G401 (cell line): ENCODE results near the gene TSPYL6. TPM values are rescaled to one million over a fixed set of nuclear protein-coding genes. Genes with fewer than 3 reads are reported as not detected.
"Not testable (repeated sequence)": the region's sequence is repeated elsewhere in the genome, so short reads cannot be mapped to it uniquely, and the experiment has no call there.

Experiments
- DNase-seq: peaks from one replicate; pipeline ENCODE4 v3.0.0-alpha.2; 2015; ENCODE audit warnings: low spot score
- in situ Hi-C: cut with HindIII; loops from 2 replicates; pipeline ENCODE4 v1.10.0; 2016; ENCODE audit warnings: low sequenced_read_pairs, mixed read lengths
- total RNA-seq: library from RNA; depleted of rRNA; stranded (reverse); fragments of >200 nt; shearing (Covaris generic); gene quantifications from 2 replicates; pipeline ENCODE4 v1.2.3, GENCODE V29; 2014; rRNA removed

Gene TSPYL6
- total RNA-seq, result not detected in 2 replicates

GRCh38 chr2:54256091-54256694 is at the start of gene TSPYL6:
Gene TSPYL6 (minus strand): TSS chr2:54256229. CDS start chr2:54256151, 78 bp downstream.
- in situ Hi-C loops, result no loop called here

DNA sequence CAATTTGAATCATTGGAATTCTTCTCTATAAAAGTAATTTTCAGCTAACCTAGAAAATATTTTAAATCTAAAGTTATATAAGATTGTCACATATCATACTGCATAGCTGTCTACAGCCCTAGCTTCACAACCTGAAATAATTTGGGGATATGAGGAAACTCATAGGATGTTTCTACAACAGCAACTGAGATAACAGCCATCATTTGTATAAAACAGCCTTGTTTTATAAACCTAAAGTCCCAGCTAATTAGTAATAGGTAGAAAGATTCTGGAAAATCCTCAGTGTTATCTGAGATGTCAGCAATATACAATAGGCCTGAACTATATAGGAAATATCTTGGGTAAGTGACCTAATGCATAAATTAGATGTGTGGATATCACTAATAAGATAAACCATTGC is 47.6 kb upstream of the TSPYL6 start:
- in situ Hi-C loops, result no loop called here
- no peak for DNase-seq

More at GRCh38 chr2:54256091-54256694, at the start of gene TSPYL6:
- no peak for DNase-seq

GRCh38 chr2:54298514-54298913 is 42.5 kb upstream of the TSPYL6 start:
- in situ Hi-C loops, result no loop called here
- DNase-seq, result no peak

DNA sequence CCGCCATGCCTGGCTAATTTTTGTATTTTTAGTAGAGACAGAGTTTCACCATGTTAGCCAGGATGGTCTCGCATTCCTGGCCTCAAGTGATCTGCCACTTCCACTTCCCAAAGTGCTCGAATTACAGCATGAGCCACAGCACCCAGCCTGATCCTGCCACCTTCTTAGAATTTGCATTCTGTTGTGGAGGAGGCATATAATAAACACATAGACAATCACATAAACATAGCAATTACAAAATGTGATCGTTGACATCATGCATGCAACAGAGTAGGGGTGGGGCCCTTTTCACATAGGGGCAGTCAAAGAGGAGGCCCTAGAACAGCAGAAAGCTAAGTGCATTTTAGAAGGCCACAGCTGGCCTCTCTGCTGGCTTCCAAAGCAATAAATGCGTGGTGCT is 39.9 kb upstream of the TSPYL6 start:
- no peak for DNase-seq
- in situ Hi-C loops, result no loop called here

DNA sequence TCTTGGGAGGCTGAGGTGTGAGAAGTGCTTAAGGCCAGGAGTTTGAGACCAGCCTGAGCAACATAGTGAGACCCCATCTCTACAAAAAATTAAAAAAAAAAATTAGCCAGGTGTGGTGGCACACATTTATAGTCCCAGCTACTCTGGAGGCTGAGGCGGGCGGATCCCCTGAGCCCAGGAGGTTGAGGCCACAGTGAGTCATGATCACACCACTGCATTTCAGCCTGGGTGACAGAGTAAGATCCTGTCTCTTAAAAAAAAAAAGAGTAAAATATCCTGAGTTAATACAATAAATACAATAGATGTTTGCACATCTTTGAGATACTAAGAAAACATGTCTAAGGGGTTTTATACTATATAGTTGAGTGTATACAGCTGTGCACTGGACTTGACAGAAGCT is 38.6 kb upstream of the TSPYL6 start:
- in situ Hi-C loops, DNase-seq: not testable (repeated sequence)

DNA sequence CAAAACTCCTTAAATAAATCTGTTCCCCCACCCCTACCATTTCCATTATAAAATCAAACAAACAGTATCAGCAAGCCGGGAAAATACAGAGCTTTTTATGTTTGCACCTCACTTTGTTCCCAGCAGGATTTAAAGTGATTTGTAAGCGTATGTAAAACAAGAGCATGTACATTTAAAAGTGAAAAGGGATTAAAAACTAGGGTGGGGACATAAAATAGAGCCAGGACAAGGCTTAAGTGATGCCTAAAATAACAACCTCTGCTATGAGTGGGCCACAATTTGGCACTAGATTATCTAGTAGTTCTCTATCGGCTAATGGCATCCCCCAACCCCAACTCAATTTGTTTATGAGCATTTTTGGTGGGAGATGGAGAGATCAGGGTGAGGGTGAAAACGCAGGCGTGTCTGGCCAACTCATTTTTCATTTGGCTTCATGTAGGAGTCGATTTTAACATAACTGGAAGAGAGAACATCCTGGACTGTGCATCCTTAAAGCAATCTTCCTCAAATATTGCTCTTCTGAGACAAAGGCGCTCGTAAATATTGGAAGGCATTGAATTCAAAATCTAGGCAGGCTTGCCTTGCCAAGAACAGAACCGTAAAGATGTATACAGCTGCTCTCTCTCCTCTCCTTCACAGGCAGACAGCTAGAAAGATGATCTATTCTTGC is 34.5 kb upstream of the TSPYL6 start:
- DNase-seq, result no peak

DNA sequence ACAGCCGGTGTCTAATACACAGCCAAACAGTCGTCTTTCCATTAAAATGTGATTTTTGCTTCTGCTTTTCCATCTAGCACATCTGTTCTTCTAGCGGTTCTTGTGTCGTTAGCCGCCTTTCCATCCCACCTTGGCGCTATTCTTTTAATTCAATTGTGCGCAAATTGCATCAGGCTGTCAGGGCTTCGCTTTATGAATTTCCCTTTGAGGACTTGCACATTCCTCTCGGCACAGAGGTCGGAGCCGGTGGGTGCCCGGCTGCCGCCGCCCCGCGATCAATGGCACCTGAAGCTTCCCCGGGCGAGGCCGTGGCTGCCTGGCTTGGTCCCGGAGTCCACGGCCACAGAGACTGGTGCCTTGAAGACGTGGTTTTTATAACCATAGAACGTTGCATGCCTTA is 33.9 kb upstream of the TSPYL6 start:
- no peak for DNase-seq
- in situ Hi-C loops, result no loop called here

More for the DNA sequence above, 34.5 kb upstream of the TSPYL6 start:
- in situ Hi-C loops, result no loop called here

DNA sequence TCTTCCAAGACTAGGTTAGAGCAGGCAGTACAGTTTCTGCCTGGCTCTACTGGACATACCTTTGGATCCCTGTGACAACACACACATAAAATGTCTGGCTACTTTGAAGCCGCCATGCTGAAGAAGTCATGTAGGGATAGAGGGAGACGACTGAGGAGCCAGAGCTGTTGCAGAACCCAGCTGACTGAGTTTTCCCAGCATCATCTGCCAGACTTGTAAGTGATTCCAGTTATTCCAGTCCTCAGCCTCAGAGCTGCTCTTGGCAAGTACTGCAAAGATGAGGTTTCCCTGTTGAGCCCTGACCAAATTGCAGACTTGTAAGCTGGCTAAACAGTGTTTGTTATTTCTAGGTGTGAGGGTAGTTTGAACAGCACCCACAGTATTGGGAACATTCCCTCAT is 31.5 kb upstream of the TSPYL6 start:
- DNase-seq, result no peak

GRCh38 chr2:54285451-54285850 is 29.4 kb upstream of the TSPYL6 start:
- in situ Hi-C loops, result no loop called here
- DNase-seq, result no peak

More for the DNA sequence above, 31.5 kb upstream of the TSPYL6 start:
- in situ Hi-C loops, result no loop called here

- in situ Hi-C loops, result no loop called here
- DNase-seq, result no peak
Observed at GRCh38 chr2:54284826-54285225, 28.8 kb upstream of the TSPYL6 start.

DNA sequence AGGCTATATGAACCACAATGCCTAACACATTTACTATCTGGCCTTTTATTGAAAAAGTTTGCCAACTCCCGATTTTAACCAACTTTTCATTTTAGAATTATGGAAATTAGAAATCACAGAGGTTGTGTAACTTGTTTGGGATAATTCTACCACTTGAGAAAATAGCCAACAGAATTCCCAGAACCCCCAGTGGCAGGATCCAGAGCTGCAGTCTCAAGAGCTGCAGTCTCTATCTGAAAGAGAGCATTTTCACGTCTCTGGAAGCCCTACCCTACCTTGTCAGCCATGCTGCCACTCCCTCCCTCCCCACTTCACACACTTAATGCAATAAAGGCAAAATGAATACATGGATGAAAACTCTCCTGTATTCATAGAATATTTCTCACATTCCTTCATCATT is 23.4 kb upstream of the TSPYL6 start:
- in situ Hi-C loops, result no loop called here
- DNase-seq, result no peak

- no peak for DNase-seq
- in situ Hi-C loops, result no loop called here
Observed at GRCh38 chr2:54275541-54275940, 19.5 kb upstream of the TSPYL6 start.

DNA sequence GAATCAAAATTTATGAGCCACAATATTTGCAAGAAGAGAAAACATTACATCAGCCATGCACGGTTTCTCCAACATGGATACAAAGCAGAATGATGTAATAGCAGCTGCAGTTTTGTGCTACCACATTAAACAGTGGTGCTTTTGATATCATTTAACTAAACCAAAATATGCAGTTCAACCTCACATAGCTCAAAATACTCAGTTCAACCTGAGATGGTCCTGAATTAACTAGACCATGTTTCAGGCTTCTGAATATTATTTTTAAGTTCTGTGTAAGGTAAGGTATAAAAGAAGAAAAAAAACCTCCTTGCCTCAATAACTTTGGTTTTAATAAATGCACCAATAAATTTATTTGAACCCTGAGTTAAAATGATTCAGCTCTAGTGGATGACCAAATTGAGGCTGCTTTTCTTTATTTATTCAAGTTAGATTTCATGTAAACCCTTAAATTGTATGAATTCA is 18.8 kb upstream of the TSPYL6 start:
- in situ Hi-C loops, result no loop called here
- DNase-seq, result no peak

DNA sequence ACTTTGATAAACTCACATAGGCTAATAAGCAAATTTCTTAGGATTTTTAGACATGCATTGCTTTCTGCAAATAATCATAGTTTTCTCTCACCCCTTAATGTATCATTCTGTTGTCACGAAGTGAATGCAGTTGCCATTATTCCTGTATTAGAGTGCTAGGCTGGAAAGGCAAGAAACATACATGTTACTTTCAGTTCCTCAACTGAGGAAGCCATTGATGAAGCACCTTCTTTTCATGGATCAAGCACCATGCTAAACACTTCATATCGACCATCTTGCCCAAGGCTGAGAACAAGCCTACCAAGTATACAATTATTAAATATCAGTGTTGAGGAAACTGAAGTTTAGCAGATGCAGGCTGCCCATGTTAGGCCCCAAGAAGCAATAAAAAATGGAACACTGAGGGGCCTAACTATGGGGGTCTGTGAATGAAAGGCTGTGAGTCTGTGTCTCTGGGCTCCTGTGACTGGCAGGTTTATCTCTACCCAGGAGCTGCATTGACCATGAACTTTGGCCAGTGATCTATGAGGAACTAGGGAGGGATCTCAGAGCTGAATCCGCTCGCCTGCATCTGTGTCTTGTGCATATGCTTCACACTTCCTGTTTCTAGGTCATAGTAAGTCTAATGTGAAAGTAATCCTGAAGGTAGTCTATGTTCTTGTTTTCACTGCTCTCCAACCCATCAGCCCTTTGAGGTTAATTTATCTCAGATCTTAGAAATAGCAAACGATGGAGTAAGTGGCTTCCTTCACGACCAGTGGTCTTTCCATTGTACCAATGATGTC is 16.0 kb upstream of the TSPYL6 start:
- no peak for DNase-seq
- in situ Hi-C loops, result no loop called here

GRCh38 chr2:54271189-54271588 is 15.2 kb upstream of the TSPYL6 start:
- in situ Hi-C loops, result no loop called here
- DNase-seq, result no peak

GRCh38 chr2:54267577-54267976 is 11.5 kb upstream of the TSPYL6 start:
- in situ Hi-C loops, result no loop called here
- DNase-seq, result no peak

DNA sequence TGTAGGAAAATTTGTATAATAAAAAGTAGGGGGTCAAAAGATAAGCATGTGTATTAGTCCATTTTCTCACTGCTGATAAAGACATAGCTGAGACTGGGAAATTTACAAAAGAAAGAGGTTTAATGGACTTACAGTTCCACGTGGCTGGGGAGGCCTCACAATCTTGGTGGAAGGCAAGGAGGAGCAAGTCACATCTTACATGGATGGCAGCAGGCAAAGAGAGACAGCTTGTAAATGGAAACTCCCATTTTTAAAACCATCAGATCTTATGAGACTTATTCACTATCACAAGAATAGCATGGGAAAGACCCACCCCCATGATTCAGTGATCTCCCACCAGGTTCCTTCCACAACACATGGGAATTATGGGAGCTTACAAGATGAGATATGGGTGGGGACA is 9.1 kb upstream of the TSPYL6 start:
- DNase-seq, in situ Hi-C loops: not testable (repeated sequence)

- DNase-seq, result no peak
- in situ Hi-C loops, result no loop called here
Observed at GRCh38 chr2:54262015-54262765, 6.2 kb upstream of the TSPYL6 start.

GRCh38 chr2:54261537-54261936 is 5.5 kb upstream of the TSPYL6 start:
- in situ Hi-C loops, result no loop called here
- no peak for DNase-seq

DNA sequence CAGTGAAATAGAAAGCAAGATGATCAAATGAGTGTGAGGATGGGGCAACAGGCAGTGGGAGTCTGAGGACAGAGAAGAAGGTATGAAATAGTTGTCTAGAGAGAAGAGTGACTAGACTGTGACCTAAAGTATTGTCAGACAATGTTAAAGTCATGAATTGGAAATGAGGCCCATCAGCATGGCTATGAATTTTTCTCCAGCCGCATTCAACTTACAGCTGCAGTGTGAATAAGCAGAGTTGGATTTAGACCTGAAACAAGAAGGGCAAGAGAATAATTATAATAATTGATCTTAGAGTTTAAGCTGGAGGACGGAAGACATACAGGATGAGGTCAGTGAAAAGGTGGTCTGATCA is 4.2 kb upstream of the TSPYL6 start:
- DNase-seq, result no peak
- in situ Hi-C loops, result no loop called here
